ENCODE measurements around the gene FABP2.

DNA sequence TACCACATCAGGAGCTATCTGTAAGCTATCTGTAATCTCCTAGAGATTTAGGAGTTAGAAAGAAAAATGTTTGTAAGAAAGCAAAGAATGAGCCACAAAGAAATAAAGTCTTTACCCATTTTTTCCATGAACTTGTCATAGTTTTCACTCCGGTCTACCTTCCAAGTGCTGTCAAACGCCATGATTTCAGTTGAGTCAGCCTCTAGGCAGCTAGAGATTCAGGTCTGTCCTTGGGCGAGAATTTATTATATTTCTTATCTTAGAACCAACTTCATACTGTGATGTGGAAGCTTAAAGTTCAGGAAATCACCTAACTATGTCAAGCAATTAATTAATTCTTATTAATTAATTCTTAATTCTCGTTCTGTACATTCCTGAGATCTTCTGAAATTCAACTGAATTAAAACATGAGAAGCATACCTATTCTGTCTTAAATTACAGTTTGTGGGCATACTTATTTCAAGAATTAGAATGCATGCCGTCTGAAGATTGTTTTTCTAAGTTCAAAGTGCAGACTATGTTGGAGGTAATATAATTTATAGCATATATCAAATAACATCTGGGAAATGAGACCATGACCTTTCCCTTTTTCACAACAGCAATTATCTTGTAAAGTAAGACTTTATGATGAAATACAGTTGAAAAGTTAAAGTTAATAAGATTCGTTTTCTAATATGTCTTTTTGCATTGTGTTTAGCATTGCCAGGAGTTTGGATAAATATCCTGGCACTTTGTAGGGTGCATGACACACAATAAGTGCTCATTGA, at the start of gene FABP2:
- no peak for TF ChIP-seq CTCF (IDR thresholded peaks at IDR 0.05)
- TF ChIP-seq POLR2A (IDR thresholded peaks at IDR 0.05) = no peak

All from testis (tissue), 2 donors.